Naive thymus-derived CD4-positive, alpha-beta T cell (primary cell): ENCODE measurements around the gene SLC4A5. TPM values are rescaled to one million over a fixed set of nuclear protein-coding genes. Genes with fewer than 3 reads are reported as not detected.
"Not testable (repeated sequence)": the region's sequence is repeated elsewhere in the genome, so short reads cannot be mapped to it uniquely, and the experiment has no call there.

Source experiments
- ATAC-seq: fragments of 150-1000 bp; cut with Tn5 transposase; 2 replicates; pipeline ENCODE4 v1.10.0; 2021; ENCODE audit warnings: mild to moderate bottlenecking, moderate library complexity
- CTCF ChIA-PET: fragments of 350-600 bp; sonication (Branson Sonifier 250); formaldehyde crosslinking; loops from one replicate; lab custom pipeline; 2021; ENCODE audit warnings: antibody characterized with exemption; lab: Charles Lee
- POLR2A ChIA-PET: fragments of 350-600 bp; sonication (Branson Sonifier 250); formaldehyde crosslinking; loops from one replicate; lab custom pipeline; 2021; ENCODE audit warnings: antibody characterized with exemption, inconsistent platforms; lab: Charles Lee
- DNase-seq, 9 donors: peaks; one replicate each; pipeline versions ENCODE4 v3.0.0 to v3.0.0-alpha.2; 2020 to 2022; ENCODE audit warnings: mixed read lengths in 1 of 9
- H3K27ac ChIP-seq: one replicate; pipeline ENCODE4 v1.7.0; 2013; ENCODE audit warnings: mild to moderate bottlenecking, low read depth, low read length, moderate library complexity
- H3K27me3 ChIP-seq, 2 donors: one replicate each; pipeline ENCODE4 v1.7.0; 2013; ENCODE audit warnings: low read length in 2 of 2, mild to moderate bottlenecking in 2 of 2, moderate library complexity in 2 of 2; ENCODE audit not compliant: control insufficient read depth in 2 of 2, insufficient read depth in 2 of 2
- H3K36me3 ChIP-seq, 3 experiments: 1 replicate in 2 of 3; 2 replicates in 1 of 3; pipeline ENCODE4 v1.7.0; 2013; ENCODE audit warnings: low read length in 3 of 3, mild to moderate bottlenecking in 3 of 3, moderate library complexity in 1 of 3; ENCODE audit not compliant: insufficient read depth in 3 of 3, control insufficient read depth in 2 of 3
- H3K4me1 ChIP-seq, 2 donors: one replicate each; pipeline ENCODE4 v1.7.0; 2013; ENCODE audit warnings: low read length in 2 of 2, mild to moderate bottlenecking in 2 of 2, moderate library complexity in 1 of 2; ENCODE audit not compliant: control insufficient read depth in 2 of 2, insufficient read depth in 2 of 2
- H3K4me3 ChIP-seq: 2 replicates; pipeline ENCODE4 v1.7.0; 2013; ENCODE audit warnings: mild to moderate bottlenecking, low read length
- H3K9me3 ChIP-seq, 3 experiments: 1 replicate in 2 of 3; 2 replicates in 1 of 3; pipeline ENCODE4 v1.7.0; 2013; ENCODE audit warnings: low read length in 3 of 3; ENCODE audit not compliant: control insufficient read depth in 2 of 3
- H3K27ac Mint-ChIP-seq, 9 donors: one replicate each; pipeline ENCODE4 v1.8.0; 2020 to 2022; ENCODE audit warnings: mixed read lengths in 9 of 9, mild to moderate bottlenecking in 8 of 9, moderate library complexity in 5 of 9, inconsistent platforms in 2 of 9
- H3K27me3 Mint-ChIP-seq, 5 donors: one replicate each; pipeline ENCODE4 v1.8.0; 2021 to 2022; ENCODE audit warnings: mixed read lengths in 5 of 5, mild to moderate bottlenecking in 1 of 5
- H3K36me3 Mint-ChIP-seq, 5 donors: one replicate each; pipeline ENCODE4 v1.8.0; 2020 to 2022; ENCODE audit warnings: mixed read lengths in 5 of 5, mild to moderate bottlenecking in 3 of 5, inconsistent platforms in 1 of 5
- H3K4me1 Mint-ChIP-seq, 7 donors: one replicate each; pipeline ENCODE4 v1.8.0; 2020 to 2022; ENCODE audit warnings: mixed read lengths in 7 of 7, mild to moderate bottlenecking in 3 of 7, inconsistent platforms in 1 of 7
- H3K4me3 Mint-ChIP-seq, 10 donors: one replicate each; pipeline ENCODE4 v1.8.0; 2020 to 2022; ENCODE audit warnings: mild to moderate bottlenecking in 10 of 10, mixed read lengths in 10 of 10, moderate library complexity in 6 of 10, inconsistent platforms in 2 of 10
- H3K9me3 Mint-ChIP-seq, 11 donors: one replicate each; pipeline ENCODE4 v1.8.0; 2020 to 2022; ENCODE audit warnings: mixed read lengths in 11 of 11, mild to moderate bottlenecking in 4 of 11, inconsistent platforms in 1 of 11, moderate library complexity in 1 of 11
- intact Hi-C, 2 donors: fragments of 100-400 bp; cut with micrococcal nuclease; formaldehyde crosslinking; loops; one replicate each; pipeline ENCODE4 v1.15.1; 2023
- polyA plus RNA-seq, 2 donors: library from polyadenylated mRNA; unstranded; fragments of 300-500 nt; fragmentation: Illumina TruSeq; gene quantifications; one replicate each; pipeline ENCODE4 v1.2.3, GENCODE V29; 2021
- total RNA-seq, 6 experiments: library from RNA in 5 of 6; stranded (reverse) in 5 of 6; gene quantifications; 1 replicate in 5 of 6; 2 replicates in 1 of 6; pipeline ENCODE4 v1.2.3 and lab custom pipeline; 2021 to 2026

The SLC4A5 gene
- total and polyA plus RNA-seq, 7 experiments from 2014 or later: 0.59 to 20.8 (median 14.8) TPM

DNA sequence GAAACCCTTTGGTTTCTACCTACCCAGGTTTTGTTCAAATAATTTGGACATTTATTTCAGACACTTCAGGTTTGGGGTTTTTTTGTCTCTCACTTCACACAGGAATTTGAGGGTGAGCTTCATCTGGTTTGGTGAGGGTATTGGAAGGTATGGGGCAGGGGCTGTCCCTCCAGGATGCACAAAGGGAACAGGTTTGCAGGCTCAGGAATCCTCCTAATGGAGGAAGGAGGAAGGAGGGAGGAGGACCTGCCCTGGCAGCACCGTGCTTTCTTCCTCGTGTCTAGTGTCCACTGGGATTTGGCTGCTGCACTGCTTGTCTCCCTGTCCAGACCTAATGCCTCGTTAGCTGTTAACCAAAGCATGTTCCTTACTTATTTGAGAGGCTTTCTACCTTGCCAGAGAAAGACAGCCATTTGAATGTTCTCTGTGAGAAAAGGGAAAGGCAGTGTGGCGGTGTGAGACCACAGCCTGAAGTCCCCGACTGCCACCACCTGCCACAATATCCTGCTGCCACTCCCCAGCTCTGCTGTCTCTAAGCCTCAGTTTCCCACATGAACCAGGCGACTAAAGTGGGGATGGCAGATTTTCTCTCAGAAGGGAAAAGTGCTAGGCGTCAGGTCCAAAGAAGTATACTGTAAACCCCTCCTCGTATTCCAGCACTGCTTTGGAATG lies 2.2 kb upstream of the SLC4A5 start:
- Mint-ChIP-seq H3K27me3 (peaks cover 0 to 7% (median 0%) of the 10 kb centered on the region in 5 donors), H3K4me3 (no peak overlapping the region), H3K4me1 (no peaks in the 10 kb centered on the region), H3K36me3 (peaks cover 0 to 37% (median 0%) of the 10 kb centered on the region in 5 donors), H3K9me3 (no peaks in the 10 kb centered on the region), H3K27ac (no peak overlapping the region)
- Histone ChIP-seq H3K9me3 (no peaks in the 10 kb centered on the region), H3K36me3 (no peaks in the 10 kb centered on the region), H3K4me3 (no peak overlapping the region), H3K4me1 (no peaks in the 10 kb centered on the region), H3K27me3 (no peaks in the 10 kb centered on the region), H3K27ac (no peak overlapping the region)
- intact Hi-C loops: no loop called here
- ATAC-seq: no peak
- no peak for DNase-seq
- ChIA-PET CTCF (no interaction called here), POLR2A (no interaction called here)

DNA sequence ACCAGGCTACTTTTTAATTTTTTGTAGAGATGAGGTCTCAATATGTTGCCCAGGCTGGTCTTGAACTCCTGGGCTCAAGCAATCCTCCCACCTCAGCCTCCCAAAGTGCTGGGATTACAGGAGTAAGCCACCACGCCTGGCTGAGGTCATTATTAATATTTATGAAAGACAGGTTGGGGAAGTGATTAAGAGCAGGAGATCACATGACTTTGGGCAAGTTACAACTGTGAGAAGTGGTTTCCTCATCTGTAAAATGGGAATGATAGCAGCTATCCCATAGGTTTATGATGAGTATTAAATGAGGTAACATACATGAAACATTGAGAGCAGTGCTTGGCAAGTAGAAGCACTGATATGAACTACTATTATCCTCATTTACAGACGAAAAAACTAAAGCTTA lies 7.0 kb downstream of the SLC4A5 start:
- not testable (repeated sequence) for H3K4me1 ChIP-seq, H3K4me3 ChIP-seq, H3K9me3 Mint-ChIP-seq, ATAC-seq, H3K27me3 Mint-ChIP-seq, H3K9me3 ChIP-seq, H3K4me3 Mint-ChIP-seq, H3K27me3 ChIP-seq, H3K27ac ChIP-seq, DNase-seq, H3K27ac Mint-ChIP-seq
- Mint-ChIP-seq H3K36me3 (peaks cover 0 to 23% (median 9%) of the 10 kb centered on the region in 5 donors), H3K4me1 (peaks cover 0 to 14% (median 4%) of the 10 kb centered on the region in 7 donors)
- POLR2A ChIA-PET: interaction anchor here (0.7 kb wide), 1 partner anchor 68 kb away, joined by 3 read pairs; no protein-coding TSS in a partner anchor
- H3K36me3 ChIP-seq: peaks cover 0 to 10% (median 4%) of the 10 kb centered on the region in 3 experiments
- intact Hi-C loops: loop anchor here in 1 of 2 donors (10.0 kb wide), 1 partner anchor 199 kb away; no protein-coding TSS in a partner anchor
- CTCF ChIA-PET: interaction anchor here (0.6 to 6.2 kb wide), 12 partner anchors 55 to 512 kb away, joined by 3 to 97 read pairs (median 8); partner anchors contain the start of gene MOB1A

DNA sequence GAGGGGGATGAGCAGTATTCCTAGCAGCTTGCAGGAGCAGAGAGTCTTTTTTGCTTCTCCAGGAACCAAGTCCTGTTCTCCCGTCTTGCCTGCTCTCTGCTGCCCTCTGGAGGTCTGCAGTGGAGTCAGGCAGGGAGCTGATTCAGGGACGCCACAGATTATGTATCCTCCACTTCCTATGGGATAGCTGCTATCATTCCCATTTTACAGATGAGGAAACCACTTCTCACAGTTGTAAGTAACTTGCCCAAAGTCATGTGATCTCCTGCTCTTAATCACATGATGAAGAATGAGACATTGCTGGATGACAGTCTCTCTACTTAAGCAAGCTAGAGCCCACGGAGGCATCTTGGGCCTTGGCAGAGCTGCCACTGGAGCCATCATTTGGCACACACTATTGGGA lies 8.3 kb downstream of the SLC4A5 start:
- H3K27me3 ChIP-seq: no peaks in the 10 kb centered on the region
- no peak overlapping the region for H3K4me3 ChIP-seq
- peak; percentile 90 for ATAC-seq
- H3K27ac ChIP-seq: no peak overlapping the region
- no peaks in the 10 kb centered on the region for H3K9me3 ChIP-seq
- peak; percentile 36 to 81 (median 67) for DNase-seq
- Mint-ChIP-seq H3K9me3 (no peaks in the 10 kb centered on the region), H3K4me3 (no peak overlapping the region), H3K36me3 (peaks cover 0 to 23% (median 9%) of the 10 kb centered on the region in 5 donors), H3K4me1 (peaks cover 0 to 14% (median 4%) of the 10 kb centered on the region in 7 donors), H3K27ac (peak overlapping the region in 2 of 9 donors; percentile 62 to 77), H3K27me3 (peaks cover 0 to 2% (median 0%) of the 10 kb centered on the region in 5 donors)
- intact Hi-C loops: loop anchor here (1.0 to 10.0 kb wide), 5 partner anchors 68 to 511 kb away; no protein-coding TSS in a partner anchor
- CTCF ChIA-PET: interaction anchor here (0.6 to 6.2 kb wide), 37 partner anchors 10 to 936 kb away, joined by 3 to 97 read pairs (median 5); partner anchors contain the start of genes BOLA3, MOB1A and STAMBP
- peaks cover 0 to 5% of the 10 kb centered on the region in 2 donors for H3K4me1 ChIP-seq
- peaks cover 0 to 23% (median 4%) of the 10 kb centered on the region in 3 experiments for H3K36me3 ChIP-seq
- POLR2A ChIA-PET: interaction anchor here (0.7 to 1.8 kb wide), 5 partner anchors 38 to 1326 kb away, joined by 3 to 7 read pairs (median 4); no protein-coding TSS in a partner anchor

DNA sequence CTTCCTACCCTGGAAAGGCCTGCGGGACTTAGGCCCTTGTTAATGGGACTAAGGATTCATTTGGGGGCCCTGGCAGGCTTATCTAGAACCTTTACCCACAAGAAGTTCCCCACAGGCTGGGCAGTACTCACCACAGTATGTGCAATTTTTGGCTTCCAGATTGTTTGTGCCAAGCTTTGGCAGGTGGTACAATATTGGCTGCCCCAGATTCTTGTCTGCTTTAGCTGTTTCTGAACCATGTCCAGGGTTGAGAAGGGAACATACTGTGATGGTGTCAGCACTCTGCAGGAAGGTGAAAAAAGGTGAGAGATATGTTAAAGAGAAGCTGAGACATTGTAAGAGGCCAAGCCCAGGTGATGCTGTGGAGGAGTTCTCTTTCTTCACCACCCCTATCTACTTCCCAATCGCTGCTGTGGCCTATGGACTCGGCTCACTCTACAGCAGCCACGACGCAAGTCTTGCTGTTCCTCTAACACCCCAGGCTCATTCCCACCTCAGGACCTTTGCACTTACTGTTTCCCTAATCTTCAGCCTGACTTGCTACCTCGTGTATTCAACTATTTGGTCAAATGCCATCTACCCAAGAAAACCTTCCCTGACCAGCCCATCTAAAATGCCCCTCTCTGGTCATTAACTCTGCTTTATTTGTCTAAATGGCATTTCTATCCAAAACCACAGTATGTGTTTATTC lies 9.2 kb downstream of the SLC4A5 start:
- Mint-ChIP-seq H3K27me3 (no peaks in the 10 kb centered on the region), H3K4me1 (peaks cover 0 to 14% (median 4%) of the 10 kb centered on the region in 7 donors), H3K9me3 (no peaks in the 10 kb centered on the region), H3K27ac (peak overlapping the region in 3 of 9 donors; percentile 10 to 73 (median 58)), H3K36me3 (peaks cover 0 to 23% (median 9%) of the 10 kb centered on the region in 5 donors), H3K4me3 (no peak overlapping the region)
- CTCF ChIA-PET: interaction anchor here (0.6 to 6.2 kb wide), 27 partner anchors 9 to 513 kb away, joined by 3 to 97 read pairs (median 7); partner anchors contain the start of gene BOLA3
- Histone ChIP-seq H3K9me3 (no peaks in the 10 kb centered on the region), H3K27me3 (no peaks in the 10 kb centered on the region), H3K36me3 (peaks cover 0 to 29% (median 4%) of the 10 kb centered on the region in 3 experiments), H3K4me3 (no peak overlapping the region), H3K27ac (no peak overlapping the region), H3K4me1 (peaks cover 0 to 5% of the 10 kb centered on the region in 2 donors)
- no peak for ATAC-seq
- intact Hi-C loops: loop anchor here (1.0 to 10.0 kb wide), 3 partner anchors 198 to 253 kb away; no protein-coding TSS in a partner anchor
- POLR2A ChIA-PET: interaction anchor here (0.7 to 1.8 kb wide), 3 partner anchors 37 to 85 kb away, joined by 4 to 7 read pairs (median 4); no protein-coding TSS in a partner anchor
- no peak for DNase-seq

DNA sequence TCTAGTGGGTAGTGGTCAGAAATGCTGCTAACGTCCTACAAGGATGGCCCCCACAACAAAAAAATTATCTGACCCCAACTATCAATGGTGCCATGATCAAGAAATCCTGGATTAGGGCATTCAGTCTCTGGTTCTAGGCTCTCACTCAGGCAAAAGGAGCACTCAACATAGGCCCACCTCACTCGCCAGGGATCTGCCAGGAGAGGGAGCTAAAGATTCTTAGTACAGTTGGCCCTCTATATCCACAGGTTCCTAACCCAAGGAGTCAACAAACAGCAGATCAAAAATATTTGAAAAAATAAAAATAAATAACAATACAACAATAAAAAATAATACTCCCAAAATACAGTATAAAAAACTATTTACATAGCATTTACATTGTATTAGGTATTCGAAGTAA lies 10.0 kb downstream of the SLC4A5 start:
- no peak overlapping the region for H3K4me3 ChIP-seq
- no peaks in the 10 kb centered on the region for H3K27me3 ChIP-seq
- H3K9me3 Mint-ChIP-seq: no peaks in the 10 kb centered on the region
- CTCF ChIA-PET: interaction anchor here (0.8 to 6.2 kb wide), 5 partner anchors 8 to 84 kb away, joined by 3 to 97 read pairs (median 16); no protein-coding TSS in a partner anchor
- no peaks in the 10 kb centered on the region for H3K27me3 Mint-ChIP-seq
- H3K9me3 ChIP-seq: no peaks in the 10 kb centered on the region
- POLR2A ChIA-PET: no interaction called here
- no peak overlapping the region for H3K27ac ChIP-seq
- no peak overlapping the region for H3K27ac Mint-ChIP-seq
- H3K36me3 Mint-ChIP-seq: peaks cover 0 to 23% (median 9%) of the 10 kb centered on the region in 5 donors
- peaks cover 0 to 5% of the 10 kb centered on the region in 2 donors for H3K4me1 ChIP-seq
- ATAC-seq (no peak), DNase-seq (no peak)
- H3K4me1 Mint-ChIP-seq: peaks cover 0 to 14% (median 4%) of the 10 kb centered on the region in 7 donors
- intact Hi-C loops: loop anchor here in 1 of 2 donors (2.0 to 10.0 kb wide), 2 partner anchors 202 to 254 kb away; no protein-coding TSS in a partner anchor
- no peak overlapping the region for H3K4me3 Mint-ChIP-seq
- peaks cover 0 to 32% (median 4%) of the 10 kb centered on the region in 3 experiments for H3K36me3 ChIP-seq
